Measurements from ENCODE around the gene TM4SF1.
"Not testable (repeated sequence)": the region's sequence is repeated elsewhere in the genome, so short reads cannot be mapped to it uniquely, and the experiment has no call there.

TM4SF1 gene

DNA sequence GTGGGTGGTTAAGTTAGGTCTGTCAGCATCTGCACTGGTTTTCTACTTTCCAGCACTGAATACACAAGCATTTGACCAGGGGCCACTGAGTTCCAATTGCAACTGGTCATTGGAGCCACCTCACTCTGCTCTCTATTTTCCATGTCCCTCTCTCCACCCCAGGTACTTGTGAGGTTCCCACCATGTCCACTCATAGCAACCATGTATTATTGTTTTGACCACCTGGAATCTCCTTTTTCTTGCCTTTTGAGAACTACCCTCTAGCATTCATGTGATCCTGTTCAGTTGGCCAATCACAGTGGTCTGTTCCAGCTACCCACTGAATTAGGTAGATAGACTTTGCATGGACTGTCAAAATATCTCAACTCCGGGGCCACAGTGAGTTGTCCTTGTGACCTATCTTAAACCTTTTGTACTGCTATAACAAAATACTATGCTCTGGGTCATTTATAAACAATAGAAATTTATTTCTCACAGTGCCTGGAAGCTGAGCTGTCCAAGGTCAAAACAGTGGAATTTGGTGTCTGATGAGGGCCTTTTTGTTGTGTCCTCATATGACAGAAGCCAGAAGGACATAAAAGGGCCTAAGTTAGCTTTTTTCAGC, 23.8 kb downstream of the TM4SF1 start:
- in situ Hi-C loops (cut with MboI; ENCODE audit: low sequenced_read_pairs), result no loop called here

DNA sequence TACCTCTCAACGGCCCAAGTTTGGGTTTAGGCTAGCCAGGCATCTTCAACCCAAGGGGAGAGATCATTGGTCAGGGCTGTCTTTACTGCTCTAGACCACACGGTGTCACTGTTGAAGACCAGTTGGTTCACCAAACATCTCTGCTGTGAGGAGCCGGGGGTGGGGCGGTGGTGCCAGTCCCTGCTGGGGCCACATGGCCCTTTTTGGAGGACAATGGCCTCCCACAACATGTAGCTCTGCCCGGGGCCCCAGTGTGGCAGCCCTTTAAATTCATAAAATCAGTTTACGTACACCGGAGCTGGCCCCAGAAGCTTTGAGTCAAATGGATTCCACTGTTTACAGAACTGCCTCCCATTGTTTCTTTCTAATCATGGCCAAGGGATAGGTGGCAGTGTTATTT, 24.9 kb downstream of the TM4SF1 start:
- in situ Hi-C loops (cut with MboI; ENCODE audit: low sequenced_read_pairs), result no loop called here

DNA sequence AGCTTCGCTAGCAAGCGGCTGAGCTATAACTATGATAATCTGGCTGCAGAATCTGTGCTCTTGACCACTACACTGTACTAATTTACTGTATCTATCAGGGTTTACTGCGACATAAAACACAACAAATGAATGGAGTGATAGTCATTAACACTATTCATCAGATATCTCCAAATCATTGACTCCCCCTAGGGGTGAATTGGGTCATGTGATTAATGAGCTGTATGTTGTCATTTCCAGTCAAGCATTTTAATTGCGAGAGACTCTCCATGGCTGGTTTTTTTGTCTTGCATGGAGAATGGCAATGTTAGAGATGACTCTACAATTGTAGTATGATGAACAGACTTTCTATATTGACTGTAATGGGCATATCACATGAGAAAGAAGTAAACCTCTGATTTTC, 33.5 kb downstream of the TM4SF1 start:
- in situ Hi-C loops (cut with MboI; ENCODE audit: low sequenced_read_pairs), result no loop called here

DNA sequence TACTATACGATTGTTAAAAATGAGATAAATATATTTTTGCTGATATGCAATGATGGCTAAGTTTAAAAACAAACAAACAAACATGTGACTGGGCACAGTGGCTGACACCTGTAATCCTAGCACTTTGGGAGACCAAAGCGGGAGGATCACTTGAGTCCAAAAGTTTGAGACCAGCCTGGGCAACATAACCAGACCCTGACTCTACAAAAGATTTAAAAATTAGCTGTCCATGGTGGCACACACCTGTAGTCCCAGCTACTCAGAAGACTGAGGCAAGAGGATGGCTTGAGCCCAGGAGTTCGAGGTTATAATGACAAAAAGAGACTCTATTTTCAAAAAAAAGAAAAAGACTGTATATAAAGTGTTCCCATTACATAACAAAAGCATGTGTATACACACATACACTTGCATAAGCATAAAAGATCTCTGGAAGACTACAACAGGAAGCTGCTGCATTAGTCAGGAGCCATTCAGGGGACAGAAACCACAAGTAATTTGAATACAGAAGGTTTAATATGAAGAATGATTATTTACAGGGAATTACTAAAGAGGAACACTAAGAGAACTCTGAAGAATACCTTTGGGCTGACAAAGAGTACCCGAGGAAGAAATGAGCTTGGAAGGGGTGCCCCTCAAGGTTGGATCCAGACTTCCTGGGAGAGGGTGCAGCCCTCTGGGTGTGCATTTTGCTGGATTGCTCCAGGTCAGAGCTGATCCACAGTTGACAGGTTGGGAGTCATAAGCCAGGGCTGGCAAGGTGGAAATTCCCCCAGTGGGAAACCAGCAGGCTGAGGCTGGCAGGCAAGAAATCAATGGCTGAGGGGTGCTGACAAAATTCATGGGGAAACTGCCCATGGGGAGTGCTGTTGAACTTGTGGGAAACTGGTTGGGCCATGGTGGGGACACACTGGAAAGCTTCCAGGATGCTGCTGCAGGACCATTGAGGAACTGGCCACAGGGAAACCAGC, 34.8 kb downstream of the TM4SF1 start:
- in situ Hi-C loops (cut with MboI; ENCODE audit: low sequenced_read_pairs), result no loop called here

DNA sequence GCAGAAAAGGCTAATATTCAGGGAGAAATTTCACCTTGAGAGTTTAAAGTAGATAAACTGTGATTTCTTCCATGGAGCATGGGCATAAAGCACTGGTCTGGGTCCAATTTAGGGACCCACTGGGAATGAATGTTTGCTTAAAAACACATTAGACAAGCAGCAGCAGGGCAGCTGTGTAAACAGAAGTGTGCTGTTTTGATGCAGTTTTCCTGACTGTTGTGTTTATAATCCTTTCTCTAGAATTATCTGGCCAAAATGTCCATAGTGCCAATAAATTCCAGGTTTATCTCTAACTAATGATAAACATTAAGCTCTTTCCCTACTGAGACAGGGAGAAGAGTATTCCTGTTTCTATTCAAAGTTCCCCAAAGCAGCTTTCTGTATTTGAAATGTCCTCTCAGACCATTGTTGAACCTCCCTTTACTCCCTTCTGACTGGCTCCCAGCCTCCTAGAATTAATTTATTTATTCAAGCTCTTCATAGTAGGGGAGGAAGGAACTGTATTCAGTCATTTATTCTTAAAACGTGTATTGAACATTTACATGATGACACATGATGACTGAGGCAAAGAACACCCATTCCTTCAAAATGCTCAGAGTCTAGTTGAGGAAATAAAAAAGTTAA, 37.0 kb downstream of the TM4SF1 start:
- in situ Hi-C loops (cut with MboI; ENCODE audit: low sequenced_read_pairs), result no loop called here

DNA sequence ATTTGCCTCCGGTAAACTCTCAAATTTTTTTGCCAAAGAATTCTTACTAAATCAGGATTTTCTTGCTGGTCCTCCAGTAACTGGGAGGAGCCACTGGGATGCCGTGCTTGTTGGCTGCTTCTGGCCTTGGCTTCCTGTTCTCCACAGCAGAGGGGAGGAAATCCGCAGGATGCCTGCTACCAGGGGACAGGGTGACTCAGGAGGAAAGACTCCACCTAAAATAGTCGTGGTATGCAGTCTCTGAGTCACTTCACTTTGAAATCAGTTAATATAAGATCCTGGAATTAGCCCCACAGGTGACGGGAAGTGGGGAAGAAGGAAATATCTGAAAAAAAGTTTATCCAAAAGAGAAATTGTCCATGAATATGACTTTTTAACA, 37.5 kb downstream of the TM4SF1 start:
- in situ Hi-C loops (cut with MboI; ENCODE audit: low sequenced_read_pairs), result no loop called here

DNA sequence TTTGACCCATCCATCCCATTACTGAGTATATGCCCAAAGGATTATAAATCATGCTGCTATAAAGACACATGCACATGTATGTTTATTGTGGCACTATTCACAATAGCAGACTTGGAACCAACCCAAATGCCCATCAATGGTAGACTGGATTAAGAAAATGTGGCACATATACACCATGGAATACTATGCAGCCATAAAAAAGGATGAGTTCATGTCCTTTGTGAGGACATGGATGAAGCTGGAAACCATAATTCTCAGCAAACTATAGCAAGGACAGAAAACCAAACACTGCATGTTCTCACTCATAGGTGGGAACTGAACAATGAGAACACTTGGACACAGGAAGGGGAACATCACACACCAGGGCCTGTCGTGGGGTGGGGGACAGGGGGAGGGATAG, 40.0 kb downstream of the TM4SF1 start:
- in situ Hi-C loops (cut with MboI; ENCODE audit: low sequenced_read_pairs), result not testable (repeated sequence)

DNA sequence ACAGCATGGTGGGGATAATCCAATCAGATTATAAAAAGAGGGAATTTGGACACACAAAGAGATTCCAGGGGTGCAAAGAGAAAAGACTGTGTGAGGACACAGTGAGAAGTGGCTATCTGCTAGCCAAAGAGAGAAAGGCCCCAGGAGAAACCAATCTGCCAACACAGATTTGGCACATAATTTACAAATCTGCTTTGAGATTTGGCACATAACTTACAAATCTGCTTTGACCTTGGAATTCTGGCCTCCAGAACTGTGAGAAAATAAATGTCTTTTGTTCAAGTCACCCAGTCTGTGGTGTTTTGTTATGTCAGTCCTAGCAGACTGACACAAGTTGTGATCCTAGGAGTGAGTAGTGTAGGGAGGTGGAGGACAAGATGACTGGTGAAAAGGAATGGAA, 40.5 kb downstream of the TM4SF1 start:
- in situ Hi-C loops (cut with MboI; ENCODE audit: low sequenced_read_pairs), result no loop called here

DNA sequence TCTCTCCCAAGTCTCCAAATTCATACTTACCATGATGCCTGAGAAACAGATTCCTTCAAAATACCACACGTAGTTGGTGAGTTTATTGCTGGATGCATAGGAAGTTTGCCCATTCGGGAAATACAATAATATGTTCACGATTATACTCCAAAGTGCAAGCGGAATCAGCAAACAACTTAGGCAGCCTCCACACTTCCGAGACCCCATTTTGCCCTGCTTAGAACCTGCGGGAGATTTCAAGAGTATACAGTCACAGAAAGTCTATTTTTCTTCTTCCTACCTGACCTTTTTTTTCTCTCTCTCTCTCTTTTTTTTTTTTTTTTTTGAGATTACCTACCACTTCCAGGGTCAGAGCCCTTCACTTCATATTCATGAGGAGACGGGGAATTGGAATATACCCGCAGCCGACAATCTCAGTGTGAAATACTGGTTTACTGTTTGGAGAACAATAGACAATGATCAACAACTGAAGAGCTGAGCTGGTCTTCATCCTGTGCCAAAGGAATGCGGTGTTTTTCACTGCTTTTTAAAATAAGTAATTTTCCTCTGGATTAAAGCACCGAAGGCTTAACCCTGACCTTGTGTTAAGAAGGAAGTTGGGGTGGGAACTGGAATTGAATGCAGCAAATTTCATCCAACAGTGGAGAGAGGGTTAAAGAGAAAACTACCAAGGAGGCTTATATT, 44.1 kb downstream of the TM4SF1 start, which contains the start of gene TM4SF18:
TSS of gene TM4SF18 (minus strand) at position 461 of the 684 bp plus-strand sequence. CDS start at position 207, 254 bp downstream.
- in situ Hi-C loops (cut with MboI; ENCODE audit: low sequenced_read_pairs), result no loop called here

DNA sequence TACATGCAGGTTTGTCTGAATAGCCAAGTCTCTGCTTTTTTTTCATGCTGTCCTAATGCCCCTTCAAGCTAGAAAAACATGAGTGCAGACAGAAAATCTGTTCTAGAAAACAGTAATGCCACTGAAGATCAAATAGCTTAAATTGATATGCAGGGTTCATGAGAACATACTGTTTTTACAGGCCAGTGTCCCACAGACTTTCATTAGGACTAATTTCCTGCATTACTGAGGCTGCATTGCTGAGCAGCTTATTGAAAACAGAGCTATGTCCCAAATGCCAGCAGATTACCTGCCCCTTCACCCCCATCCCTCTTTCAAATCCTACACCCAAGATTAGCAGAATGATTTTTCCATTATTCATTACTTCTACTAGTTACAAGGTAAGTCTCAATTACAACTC, 44.7 kb downstream of the TM4SF1 start:
- in situ Hi-C loops (cut with MboI; ENCODE audit: low sequenced_read_pairs), result no loop called here

DNA sequence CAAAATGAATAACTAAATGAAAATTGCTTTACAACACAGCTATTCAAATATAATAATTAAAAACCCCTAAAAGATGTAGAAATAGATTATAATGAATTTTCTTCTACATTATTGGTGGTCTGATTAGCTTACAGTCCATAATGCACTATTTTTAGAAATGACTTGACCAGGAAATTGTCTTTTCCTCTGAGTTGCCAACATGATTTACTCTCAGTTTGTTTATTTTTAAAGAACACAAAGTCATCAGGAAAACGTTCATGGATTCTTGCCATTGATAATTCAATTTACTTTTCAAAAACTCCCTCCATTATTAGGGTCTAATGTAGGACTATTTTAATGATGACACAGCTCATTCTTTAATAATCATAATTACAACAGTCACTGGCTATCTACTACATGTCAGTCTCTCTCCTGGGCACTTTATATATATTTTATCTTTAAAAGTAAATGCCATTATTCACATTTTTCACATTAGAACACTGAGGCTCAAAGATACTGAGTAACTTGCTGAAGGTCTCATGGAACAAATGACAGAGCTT, 45.2 kb downstream of the TM4SF1 start:
- in situ Hi-C loops (cut with MboI; ENCODE audit: low sequenced_read_pairs), result no loop called here

DNA sequence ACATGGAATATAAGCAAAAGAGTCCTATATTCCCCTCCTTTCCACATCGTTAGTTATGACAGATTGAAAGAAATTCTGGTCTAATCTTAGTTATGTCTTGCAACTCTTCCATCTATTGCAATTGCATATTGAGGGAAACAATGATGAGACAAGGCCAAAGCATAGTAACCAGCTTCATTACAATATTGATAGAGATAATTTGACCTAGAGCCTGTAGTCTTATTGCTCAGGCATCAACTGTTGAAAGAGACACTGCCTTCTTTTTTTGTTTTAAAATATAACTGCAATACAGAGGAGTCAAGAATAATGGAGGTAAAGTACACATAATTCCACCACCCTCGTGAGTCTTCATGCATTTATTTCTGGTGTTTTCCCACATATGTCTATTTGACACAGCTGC, 46.1 kb downstream of the TM4SF1 start:
- in situ Hi-C loops (cut with MboI; ENCODE audit: low sequenced_read_pairs), result no loop called here

DNA sequence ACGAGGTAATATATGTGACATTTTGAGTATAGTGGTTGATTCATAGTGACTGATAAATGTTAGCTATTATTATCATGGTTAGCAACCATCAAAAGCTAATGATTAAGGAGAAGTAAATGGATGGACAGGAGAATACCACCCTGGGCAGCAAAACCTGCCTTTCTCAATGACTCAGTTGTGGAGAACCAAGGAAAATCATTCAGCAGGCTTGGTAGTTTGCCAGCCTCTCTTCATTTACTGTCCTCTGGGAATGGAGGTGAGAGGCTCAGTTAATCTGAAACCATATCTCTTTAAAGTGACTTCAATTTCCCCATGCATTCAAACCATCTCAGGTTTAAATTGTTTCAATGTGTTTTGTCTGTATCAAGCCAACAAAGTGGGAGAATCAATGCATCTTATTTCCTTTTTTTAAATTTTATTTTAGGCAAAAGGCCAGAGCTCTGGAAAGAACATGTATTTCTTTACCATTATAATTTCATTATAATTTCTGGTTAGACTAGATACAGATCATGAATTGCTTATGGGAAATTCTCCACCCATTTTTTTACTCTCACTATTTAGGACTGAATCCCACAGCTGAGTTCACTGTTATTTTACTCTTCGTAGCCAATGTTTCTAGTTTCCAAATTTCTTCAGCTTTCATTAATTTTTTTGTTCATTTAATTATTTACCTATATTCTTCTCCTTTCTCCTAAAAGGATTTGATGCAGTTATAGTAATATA, 46.7 kb downstream of the TM4SF1 start:
- in situ Hi-C loops (cut with MboI; ENCODE audit: low sequenced_read_pairs), result no loop called here

DNA sequence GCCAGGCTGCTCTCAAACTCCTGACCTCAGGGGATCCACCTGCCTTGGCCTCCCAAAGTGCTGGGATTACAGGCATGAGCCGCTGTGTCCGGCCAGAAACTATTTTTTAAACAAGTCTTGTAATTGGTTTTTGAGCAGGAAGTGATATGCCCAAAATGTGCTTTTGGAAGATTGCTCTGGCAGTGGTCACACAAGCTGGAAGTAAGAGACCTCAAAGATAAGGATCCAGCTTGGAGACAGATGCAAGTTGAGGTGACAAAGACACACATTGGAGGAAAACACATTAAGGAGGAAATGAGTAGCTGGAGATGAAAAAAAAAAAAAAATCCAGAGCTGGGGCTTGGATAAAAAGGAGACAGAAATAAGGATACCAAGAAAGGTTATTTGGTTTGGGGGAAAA, 50.3 kb downstream of the TM4SF1 start:
- in situ Hi-C loops (cut with MboI; ENCODE audit: low sequenced_read_pairs), result no loop called here

DNA sequence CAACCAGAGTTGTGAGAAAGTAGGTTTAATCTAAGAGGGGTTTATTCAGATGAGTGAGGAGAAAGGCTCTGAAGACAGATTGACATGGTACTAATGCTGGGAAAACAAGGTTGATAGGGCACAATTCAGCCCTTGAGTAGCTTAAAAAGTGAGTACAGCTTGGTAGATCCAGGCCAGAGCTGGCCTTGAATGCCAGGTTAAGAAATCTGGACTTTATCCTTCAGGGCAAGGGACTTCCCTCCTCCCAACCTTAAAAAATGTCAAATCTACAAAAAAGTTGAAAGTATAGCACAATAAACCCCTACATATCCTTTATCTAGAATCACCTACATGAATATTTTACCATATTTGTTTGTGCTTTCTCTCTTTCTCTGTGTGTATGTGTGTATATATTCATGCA, 51.9 kb downstream of the TM4SF1 start:
- in situ Hi-C loops (cut with MboI; ENCODE audit: low sequenced_read_pairs), result no loop called here

DNA sequence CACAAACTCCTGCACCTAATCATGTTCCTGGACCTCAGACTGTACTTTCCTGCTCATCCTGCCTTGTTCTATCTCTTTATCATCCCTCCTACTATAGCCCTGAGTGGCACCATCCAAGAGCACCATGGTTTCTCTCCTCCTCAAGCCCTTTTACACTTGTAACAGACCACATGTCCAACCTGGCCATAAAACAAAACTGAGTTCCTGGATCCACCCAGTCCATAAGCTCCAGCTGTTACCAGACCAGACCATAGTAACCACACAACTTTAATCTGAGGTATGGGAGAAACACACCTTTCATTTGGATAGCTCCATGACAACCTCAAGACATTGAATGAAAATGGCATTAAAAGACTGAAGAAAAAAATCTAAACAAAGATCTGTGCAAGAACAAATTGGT, 53.1 kb downstream of the TM4SF1 start:
- in situ Hi-C loops (cut with MboI; ENCODE audit: low sequenced_read_pairs), result no loop called here

DNA sequence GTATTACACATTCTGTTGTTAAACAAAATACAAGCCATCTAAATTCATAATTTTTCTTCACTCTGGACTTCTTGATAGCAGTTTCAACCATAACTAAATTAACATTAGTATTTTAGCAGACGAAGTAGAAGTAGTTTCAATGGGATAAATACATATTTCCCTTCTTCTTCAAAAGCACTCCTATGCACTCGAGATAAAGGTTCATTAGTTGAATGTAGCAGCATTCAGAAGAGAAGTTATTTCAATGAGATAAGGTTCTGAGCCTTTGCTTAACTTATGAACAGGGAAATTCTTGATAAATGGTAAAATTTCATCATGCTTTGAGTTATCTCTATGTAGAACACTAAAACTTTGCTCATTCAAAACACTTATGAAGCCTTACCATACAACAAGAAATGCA, 55.8 kb downstream of the TM4SF1 start:
- in situ Hi-C loops (cut with MboI; ENCODE audit: low sequenced_read_pairs), result no loop called here

DNA sequence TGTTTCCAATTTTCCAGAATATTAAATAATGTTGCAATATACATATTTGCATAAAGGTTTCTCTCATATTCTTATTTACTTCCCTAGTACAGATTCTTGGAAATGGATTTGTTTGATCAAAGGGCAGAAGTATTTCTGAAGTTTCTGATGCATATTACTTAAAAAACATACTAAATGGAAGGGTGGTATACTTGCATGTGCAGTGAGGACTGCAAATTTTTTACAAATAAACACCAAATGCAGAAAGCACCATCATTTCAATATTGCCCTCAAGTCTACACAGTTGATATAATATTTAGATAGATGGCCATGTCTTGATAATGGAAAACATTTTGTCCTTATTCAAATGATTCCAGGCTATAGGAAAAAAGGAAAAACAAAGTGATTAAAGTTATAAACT, 56.3 kb downstream of the TM4SF1 start:
- in situ Hi-C loops (cut with MboI; ENCODE audit: low sequenced_read_pairs), result no loop called here

DNA sequence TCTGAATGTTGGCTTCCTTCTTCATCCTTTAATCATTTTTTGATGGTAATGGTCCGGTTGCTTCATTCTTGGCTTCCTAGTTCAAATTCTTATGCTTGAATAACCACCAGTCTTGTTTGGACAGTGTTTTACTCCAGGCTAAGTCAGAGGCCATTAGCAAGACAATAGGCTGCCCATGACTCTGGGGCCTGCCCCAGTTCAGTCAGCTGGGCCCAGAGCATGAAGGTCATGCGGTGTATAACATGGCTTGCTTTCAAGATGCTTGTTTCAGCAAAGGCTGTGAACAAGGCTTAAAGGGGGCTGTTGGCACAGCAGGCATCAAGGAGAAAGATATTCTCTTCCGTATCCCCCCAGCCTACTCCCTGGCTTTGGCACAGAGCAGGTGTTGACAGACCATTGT, 57.7 kb downstream of the TM4SF1 start:
- in situ Hi-C loops (cut with MboI; ENCODE audit: low sequenced_read_pairs), result no loop called here

Measured in HL-60/S4 (cell line).